IPS DF 4.7 (cell line): Measurements from ENCODE around the gene WSCD1.

Experiments
- DNase-seq: peaks from one replicate; pipeline ENCODE4 v3.0.0-alpha.2; 2013; ENCODE audit warnings: low spot score; ENCODE audit errors: extremely low read depth

Gene WSCD1

DNA sequence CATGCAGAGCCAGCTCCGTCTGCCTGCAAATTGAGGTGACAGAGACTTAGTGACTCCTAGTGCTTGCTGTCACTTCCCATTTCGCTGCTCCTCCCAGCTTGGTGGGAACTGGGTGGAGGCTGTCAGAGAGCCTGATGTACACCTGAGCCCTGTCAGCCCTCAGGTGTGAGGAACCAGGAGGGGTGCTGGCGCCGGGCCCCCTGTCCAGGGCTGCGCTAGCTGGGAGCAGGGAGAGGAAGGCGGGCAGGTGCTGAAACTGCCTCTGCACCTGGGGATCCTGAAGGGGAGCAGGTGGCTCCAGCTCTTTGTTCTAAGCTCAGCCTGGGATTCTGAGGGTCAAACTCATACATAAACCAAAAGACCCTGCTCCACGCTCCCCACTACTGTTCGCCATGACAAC is 10.8 kb upstream of the WSCD1 start:
- no peak for DNase-seq

DNA sequence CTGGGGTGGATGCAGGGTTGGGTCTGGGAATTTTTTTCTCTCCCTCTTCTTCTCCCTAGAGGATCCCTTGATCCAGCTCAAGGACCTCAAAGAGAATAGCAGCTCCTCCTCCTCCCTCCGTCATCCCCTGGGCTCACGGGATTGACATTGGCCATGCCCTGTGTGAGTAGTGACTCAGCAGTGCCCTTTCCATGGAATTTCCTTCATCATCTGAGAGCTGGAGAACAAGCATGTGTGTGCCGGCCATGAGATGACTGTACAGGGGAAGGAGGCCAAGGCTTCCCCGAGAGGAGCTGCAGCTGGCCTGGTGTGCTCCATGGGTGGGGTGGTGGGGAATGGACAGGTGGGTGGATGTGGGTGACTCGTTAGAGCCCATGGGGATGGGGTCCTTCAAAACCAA is 8.9 kb upstream of the WSCD1 start:
- DNase-seq = no peak

DNA sequence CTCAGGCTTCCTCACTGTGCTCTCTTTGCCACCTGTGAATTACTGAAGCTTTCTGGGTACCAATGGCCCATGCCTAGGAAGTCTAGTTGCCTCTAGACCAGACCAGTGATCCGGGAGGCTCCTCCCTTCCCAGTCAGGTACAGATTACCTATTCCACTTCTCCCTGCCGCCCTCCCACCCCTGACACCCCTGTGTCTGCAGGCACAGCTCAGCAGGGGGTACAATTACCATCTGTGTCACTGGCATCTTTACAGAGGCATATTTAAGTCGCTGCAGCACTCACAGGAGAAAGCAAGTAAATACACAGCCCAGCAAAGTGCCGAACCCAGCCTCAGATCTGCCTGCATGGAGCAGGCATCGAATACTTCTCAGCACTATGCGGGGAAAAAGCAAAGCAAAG is 5.3 kb upstream of the WSCD1 start:
- no peak for DNase-seq

DNA sequence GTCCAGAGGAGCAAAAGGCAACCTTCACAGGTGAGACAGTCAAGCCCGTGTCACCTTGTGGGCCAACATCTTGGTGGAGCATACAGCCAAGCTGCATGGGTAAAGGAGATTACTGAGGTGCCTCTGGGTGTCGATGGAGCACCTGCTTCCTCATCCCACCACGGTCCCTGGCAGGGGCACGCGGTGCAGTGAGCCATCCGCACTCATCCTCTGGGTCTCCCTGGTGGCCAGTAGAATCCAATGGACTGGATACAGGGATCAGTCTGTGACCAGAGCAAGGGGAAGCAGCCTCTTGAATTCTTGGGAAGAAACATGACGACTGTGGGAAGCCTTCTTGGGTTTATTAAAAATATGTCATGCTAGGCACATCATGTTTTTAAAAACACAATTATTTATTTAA is 4.8 kb upstream of the WSCD1 start:
- no peak for DNase-seq

DNA sequence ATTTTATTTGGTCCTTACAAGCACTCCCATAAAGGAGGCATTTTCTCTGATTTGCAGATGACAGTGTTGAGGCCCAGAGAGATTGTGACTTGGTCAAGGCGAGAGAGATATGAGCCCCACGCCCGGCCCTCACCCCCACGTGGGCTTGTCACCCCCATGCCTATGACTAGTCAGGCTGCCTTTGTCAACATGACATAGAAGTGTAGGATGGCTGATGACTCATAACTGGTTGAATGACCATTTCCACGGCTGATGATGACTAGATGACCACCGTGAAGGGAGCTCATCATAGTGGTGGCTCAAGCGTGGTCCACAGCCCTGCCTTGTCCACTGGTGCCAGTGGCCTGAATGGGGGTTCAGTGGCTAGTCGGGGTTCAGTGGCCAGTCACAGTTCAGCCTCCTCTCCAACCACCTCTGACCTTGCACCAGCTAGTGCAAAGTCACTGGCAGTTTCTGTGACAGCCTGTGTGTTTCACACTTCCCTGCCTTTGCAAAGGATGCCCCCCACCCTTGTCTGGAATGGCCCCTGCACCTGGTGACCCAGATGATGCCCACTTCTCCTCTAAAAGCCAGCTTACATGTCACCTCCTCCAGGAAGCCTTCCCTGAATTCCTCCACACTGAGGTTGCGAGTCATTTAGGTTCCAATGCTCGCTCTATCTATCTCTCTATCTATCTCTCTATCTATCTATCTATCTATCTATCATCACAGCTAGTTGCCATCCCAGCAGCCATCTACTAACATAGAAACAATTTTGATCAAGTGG is 3.8 kb upstream of the WSCD1 start:
- no peak for DNase-seq

DNA sequence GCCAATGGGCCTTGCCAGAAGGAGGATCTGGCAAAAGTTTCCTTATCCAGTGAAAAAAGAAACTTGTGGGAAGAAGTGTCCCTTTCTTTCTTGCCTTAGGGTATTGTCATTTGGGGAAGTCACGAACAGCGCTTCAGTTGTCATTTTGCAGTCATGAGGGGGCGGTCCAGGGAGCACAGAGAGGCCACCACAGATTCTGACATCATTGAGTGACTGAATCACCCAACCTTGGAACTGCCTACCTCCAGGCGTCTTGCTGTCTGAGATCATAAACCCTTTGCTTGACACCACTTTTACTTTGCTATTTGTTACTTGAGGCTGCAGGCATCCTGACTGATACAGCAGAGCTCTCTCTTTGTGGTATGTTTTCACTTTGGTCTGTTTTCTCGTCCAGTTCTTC is 3.1 kb upstream of the WSCD1 start:
- DNase-seq = no peak

DNA sequence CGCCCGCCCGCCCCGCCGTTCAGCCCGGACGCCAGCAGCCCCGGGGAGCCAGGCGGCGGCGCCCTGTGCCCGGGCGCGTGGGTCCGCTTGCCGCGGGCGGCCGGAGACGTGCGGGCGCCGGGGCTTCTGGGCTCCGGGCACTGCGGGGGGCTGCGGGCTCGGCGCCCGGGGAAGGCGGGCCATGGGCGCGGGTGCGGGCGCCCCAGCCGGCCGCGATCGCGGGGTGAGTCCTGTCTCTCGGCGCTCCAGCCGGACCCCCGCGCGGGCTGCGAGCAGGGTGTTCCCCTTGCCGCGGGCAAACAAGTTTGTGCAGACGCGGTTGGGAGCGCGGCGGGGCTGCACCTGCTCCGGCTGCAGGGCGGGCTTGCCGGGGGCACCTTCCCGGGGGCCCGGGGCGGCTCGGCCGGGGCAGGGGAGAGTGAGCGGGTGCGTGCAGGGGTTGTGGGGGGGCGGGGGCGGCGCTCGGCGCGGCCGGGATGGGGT is 292 bp downstream of the WSCD1 start:
- no peak for DNase-seq

DNA sequence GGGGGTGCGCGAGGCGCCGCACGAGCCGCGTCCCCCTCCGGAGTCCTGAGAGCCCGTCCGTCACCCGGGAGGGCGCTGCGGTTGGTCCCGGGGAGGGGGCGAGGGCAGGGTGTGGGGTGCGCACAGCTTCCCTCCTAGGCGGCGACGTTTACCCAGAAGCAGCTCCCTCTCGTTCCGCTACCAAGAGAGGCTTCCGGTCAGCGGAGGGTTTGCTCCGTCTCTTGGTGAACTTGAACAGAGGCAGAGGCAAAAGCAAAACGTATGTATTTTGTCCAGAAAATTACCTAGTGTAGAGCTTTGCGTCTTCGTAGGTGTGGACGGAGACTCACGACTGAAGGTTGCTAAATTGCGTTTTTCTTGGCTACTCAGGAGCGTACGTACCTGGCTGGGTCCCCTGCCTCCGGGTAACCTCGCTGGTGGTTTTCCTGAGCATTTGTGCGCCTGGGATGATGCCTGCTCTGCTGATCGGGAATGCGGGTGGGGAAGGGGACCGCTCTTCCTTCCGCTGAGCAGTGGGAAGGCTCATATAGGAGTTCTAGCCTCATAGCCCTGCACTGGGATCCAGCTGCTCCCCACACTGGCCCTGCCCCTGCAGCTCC is 833 bp downstream of the WSCD1 start:
- DNase-seq = no peak

DNA sequence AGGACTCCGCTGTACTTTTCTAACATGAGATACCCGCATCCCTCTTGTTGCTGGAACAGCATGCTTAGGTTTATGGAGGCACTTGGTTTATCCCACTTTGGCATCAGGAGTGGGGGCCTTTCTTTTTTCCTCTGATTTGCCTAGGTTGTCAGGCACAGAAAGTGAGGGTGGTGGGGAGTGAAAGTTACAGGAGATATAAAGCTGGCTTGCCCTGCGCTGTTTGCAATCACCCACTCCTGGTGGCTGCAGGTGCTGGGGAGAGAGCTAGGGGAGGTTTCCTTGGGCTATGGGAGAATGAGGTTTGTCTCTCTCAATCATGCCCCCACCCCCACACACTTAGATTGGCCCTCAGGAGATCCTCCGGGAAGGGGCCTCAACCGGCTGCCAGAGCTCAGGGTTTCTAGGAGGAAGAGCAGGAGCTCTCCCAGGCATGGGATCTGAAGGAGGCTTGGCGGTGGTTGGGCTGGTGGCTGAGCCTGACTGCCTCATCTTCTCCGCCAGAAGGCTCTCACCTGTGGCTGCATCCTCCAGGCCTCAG is 1.4 kb downstream of the WSCD1 start:
- no peak for DNase-seq

DNA sequence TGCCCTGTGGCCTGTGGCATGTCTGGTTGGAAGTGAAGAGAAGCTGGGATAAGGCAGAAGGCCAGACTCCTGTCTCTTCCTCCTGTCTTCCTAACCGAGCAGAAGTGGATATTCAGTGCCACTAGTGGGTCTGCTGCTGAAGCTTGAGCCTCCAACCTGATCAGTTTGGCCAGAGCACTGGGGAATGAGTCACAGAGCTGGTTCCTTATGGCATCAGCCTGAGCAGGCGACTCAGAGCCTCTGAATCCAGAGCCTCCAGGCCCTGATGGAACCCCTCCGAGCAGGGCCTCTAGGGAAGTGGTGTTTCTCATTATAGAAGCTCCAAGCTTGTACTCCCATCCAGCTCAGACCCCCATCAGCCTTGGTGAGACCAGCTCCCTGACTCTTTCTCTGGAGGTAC is 2.0 kb downstream of the WSCD1 start:
- DNase-seq = no peak

DNA sequence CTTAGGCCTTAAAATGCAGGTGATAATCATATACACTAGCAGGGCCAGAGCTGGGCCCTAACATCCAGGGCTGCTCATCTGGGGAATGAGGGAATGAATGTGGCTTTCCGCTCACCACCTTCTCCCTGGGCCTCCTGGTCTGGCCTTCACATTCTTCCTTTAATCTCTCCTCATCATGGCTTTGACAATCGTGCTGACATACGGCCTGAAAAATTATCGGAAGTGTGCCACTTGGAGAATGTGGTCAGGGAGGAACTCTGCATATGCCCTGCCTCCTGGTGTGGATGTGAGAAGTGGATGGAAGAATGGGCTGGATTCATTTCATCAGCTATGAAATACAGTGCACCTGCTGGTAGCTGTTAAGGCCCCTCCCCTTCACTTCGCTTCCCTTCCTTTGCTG is 2.4 kb downstream of the WSCD1 start:
- DNase-seq = no peak

DNA sequence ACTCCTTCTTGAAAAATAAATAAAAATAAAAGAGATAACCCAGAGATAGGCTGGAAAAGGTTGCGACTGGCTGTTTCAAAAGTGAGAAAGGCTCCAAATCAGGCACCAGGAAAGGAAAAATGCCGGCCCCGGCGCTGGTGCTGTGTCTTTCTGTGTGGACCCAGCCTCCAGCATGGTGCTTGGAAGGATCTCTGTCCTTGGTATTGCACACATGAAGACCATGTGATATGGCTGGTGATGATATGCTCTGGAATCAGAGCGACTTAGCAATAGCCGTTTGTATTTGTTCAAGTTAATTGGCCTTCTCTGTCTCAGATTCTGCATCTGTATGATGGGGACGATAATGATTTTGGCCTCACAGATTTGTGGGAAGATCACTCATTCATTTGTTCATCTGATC is 3.4 kb downstream of the WSCD1 start:
- DNase-seq = no peak

DNA sequence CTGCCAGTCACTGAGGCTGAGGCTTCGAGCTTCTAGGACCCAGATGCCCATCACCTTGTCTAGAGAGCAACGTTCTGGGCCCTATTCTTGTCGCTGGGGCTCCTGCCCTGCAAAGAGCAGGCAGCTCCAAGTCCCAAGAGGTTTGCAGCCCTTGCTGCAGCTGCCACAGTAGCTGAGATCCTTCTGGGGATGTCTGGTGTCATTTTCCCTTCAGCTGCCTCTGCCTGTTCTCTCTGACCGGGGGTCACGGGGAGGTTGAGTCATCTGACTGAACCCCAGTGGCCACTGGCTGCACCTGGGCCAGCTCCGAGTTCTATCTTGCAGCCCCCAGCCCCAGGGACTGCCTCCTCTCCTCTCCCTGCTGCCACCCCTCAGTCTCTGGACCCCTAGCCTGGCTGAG is 4.9 kb downstream of the WSCD1 start:
- DNase-seq = no peak

DNA sequence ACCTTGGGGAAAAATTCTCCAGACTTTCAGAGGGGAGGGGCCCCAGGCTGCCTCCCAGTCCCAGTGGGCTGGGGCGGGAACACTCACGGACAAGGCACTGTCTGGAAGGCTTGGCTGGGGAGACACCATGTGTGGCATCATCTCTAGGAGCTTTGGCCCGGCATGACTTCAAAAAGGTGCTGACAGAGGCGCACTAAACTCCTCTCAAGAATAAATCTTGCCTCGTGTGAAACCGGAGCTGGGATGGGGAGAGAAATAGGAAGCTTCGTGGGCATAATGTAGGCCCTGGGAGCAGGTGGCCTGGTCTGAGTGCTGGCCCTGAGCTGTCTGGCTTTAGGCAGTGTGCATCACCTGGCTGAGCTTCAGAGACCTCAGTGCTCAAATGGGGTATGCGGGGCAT is 5.7 kb downstream of the WSCD1 start:
- no peak for DNase-seq

DNA sequence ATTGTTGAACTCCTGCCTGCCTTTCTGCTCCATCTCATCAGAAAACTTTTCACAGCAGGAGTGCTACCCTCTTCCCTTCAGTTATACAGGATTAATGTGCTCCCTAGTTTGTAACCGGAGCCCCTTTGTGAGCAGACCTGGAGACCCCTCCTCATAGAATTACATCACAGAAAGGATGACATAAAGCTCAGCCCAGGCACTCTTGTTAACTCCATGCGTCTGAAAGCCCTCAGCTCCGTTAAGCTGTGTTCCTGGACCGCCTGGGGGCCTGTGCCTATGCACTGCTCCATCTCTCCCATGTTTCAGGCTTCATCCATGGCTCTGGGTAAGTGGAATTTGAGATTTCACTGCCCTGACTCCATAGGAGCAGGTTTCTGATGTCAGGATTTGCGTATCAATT is 7.6 kb downstream of the WSCD1 start:
- DNase-seq = no peak

DNA sequence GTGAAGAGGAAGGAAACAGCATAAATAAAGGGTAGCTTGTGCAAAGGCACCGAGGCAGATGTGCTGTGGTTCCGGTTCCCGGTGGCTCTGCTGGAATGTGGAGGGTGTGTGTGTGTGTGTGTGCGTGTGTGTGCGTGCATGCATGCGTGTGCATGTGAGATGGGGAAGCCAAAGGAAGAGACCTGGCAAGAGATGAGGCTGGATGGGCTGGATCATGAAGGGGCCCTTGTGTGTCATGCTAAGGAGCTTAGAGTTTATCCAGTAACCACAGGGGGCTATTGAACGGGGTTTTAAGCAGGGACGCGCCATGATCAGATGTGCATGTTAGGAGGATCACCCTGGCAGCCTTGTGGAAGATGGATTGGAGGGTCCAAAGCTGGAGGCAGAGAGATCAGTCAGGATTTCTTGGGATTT is 8.3 kb downstream of the WSCD1 start:
- no peak for DNase-seq

DNA sequence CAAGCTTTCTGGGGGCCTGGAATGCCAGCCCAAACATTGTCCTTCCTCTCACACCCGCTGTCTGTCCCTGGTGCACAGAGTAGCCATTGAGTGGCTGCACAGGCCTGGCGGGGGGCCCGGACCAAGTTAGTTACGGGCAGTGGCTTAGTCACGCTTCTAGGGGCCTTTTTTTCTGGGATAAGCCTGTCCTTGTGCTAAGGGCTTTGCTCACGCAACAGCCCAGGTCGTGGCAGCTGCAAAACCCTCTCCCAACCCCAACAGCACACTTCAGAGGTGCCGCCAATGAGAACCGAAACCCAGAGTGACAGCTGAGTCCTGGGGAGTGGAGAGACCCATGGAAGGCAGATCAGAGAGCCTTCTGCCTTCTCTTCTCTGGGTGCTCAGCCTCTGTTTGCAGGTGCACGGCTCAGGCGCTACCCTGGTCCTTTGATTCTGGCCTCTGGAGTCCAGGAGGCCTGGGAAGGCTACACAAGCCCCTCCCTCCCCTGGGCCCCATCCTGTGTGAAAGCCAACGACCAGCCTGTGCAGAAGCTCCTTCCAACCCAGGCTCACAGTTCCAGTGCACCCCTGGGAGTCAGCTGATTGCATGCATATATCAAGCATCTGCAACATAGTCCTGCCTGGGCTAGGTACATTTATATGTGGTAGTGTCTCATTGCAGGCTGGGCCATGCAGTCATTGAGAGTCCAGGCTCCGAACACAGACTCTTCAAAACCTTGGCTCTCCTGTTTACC is 9.1 kb downstream of the WSCD1 start:
- DNase-seq = no peak

DNA sequence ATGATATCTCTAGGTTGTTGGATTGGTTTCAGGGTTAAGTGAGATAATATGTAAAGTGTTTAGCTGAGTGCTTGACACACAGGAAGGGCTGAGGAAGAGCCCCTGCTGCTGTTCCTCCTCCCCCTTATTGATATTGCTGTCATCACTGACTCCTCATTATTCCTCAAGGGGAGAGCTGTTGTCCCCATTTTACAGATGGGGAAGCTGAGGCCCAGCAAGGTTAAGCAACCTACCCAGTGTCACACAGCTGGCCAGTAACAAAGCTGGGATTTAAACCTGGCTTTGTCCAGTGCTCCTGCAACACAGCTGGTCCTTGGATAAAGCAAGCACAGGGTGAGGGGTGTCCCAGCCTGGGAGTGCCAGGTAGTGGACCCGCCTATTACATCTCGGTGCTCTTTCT is 9.8 kb downstream of the WSCD1 start:
- DNase-seq = no peak

DNA sequence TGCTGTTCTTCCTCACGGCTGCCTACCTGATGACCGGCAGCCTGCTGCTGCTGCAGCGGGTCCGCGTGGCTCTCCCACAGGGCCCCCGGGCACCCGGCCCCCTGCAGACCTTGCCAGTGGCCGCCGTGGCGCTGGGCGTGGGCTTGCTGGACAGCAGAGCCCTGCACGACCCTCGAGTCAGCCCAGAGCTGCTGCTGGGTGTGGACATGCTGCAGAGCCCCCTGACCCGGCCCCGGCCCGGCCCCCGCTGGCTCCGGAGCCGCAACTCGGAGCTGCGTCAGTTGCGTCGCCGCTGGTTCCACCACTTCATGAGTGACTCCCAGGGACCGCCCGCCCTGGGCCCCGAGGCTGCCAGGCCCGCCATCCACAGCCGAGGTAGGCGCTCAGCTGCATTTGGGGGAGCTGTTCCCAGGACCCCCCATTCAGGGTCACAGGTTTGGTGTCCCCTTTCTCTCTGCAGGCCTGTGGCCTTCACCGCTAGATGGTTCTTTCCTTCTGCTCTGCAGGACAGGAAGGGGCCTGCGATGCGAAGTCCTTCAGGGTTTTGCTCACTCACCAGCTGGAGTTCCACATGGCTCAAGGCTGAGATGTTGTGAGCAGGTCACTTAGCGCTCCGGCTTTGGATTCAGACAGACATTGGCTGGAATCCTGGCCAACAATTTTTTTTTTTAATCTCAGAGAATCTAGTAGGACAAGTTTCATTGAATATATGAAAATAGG is 10.7 kb downstream of the WSCD1 start:
- no peak for DNase-seq

DNA sequence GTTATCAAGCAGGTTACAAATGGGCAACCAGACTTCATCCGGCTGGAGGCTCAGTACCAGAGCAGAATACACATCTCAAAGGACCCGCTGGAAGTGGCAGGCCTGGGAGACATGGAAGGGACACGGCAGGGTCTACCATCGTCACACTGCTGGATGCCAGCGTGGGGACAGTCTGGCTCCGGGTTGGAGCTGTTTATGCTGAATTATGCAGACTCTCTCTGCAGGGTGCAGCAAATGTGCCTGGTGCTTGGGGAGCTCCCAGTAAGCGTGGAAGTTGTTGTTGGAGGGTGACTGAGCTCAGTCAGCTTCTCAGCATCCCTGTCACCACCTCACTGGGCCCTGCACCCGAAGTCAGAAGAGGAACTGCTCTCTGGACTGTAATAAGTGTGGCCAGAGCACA is 12.2 kb downstream of the WSCD1 start:
- DNase-seq = no peak

DNA sequence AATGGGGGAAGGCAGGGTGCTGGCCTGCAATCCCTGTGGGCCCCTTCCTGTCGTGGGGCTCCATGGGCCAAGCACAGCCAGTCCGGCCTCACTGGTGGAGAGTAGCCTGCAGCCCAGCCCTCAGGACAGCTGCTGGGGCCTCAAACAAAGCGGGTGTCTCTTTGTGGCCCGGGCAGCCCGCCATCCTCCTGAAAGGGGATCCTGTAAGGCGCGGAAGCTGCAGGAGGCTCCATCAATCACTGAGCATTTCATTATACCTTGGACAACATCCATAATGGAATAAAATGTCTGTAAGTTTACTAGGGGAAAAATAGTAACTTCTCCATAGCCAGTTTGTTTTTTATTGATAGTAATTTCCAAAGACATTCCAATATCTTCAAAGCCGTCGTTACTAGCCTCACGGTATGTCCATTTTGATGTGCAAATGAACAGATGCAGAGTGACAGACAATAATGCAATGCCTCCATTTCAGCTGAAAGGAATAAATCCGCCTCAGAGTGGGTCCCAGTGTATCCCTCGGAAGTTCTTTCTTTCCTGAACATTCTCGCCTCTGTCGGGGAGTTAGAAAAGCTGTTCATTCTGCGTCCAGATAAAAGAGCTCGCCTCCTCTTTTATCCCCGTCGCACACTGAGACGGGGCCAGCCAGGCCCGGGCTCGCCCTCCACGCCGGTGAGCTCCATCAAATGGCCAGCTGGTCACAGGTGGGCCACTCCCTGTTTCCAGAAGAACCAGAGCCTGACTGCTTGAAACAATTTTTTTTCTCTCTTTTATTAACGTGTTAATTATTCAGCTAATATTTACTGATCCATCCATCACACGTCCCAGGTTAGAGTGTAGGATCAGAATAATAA is 14.4 kb downstream of the WSCD1 start:
- no peak for DNase-seq
